ENCODE measurements around the gene PALD1. TPM values are rescaled to one million over a fixed set of nuclear protein-coding genes. Genes with fewer than 3 reads are reported as not detected.

Gene PALD1
- polyA plus RNA-seq, 1 of the 3 experiments (the other 2 are of a cell fraction): 0.16 TPM

GRCh38 chr10:70575874-70576802 lies 97.6 kb downstream of the PALD1 start:
- H3K4me2 ChIP-seq: no peak overlapping the region
- TF ChIP-seq ZBTB33 (IDR thresholded peaks at IDR 0.05; ENCODE audit: borderline replicate concordance, low read depth): no peak
- no peak for TF ChIP-seq SIN3A (IDR thresholded peaks at IDR 0.05; ENCODE audit: borderline replicate concordance, low read depth, low read length)
- TF ChIP-seq GATA2 (CRISPR knock-in tag; IDR thresholded peaks at IDR 0.05): no peak
- no peak for TF ChIP-seq TCF12 (IDR thresholded peaks at IDR 0.05)
- no peak for TF ChIP-seq JUND (IDR thresholded peaks at IDR 0.05)
- no peak for TF ChIP-seq MXI1 (IDR thresholded peaks at IDR 0.05; ENCODE audit: low read depth, low read length)
- no peak for TF ChIP-seq TAF1 (IDR thresholded peaks at IDR 0.05; ENCODE audit: borderline replicate concordance, low read depth, low read length)
- no peak for TF ChIP-seq MEF2A (IDR thresholded peaks at IDR 0.05; ENCODE audit: borderline replicate concordance, low read depth)
- no peak for TF ChIP-seq FOSL2 (IDR thresholded peaks at IDR 0.05; ENCODE audit: borderline replicate concordance, low read depth)
- no peak for TF ChIP-seq TEAD4 (IDR thresholded peaks at IDR 0.05; ENCODE audit: borderline replicate concordance, insufficient read depth)
- TF ChIP-seq ELF1 (IDR thresholded peaks at IDR 0.05): no peak
- no peak for TF ChIP-seq USF1 (IDR thresholded peaks at IDR 0.05; ENCODE audit: borderline replicate concordance, low read depth)
- no peak for TF ChIP-seq EZH2phosphoT487 (IDR thresholded peaks at IDR 0.05; ENCODE audit: borderline replicate concordance, low read depth)
- TF ChIP-seq CTCF (IDR thresholded peaks at IDR 0.05): no peak
- no peak for TF ChIP-seq IRF3 (IDR thresholded peaks at IDR 0.05; ENCODE audit: low read depth, low read length)
- no peak for TF ChIP-seq FOXM1 (IDR thresholded peaks at IDR 0.05; ENCODE audit: low read depth)
- no peak for TF ChIP-seq SMC3 (IDR thresholded peaks at IDR 0.05; ENCODE audit: low read depth, low read length)
- TF ChIP-seq PBX3 (IDR thresholded peaks at IDR 0.05): no peak
- TF ChIP-seq REST (IDR thresholded peaks at IDR 0.05; ENCODE audit: low read depth, low read length): no peak
- TF ChIP-seq MAX (IDR thresholded peaks at IDR 0.05; ENCODE audit: low read depth): no peak
- no peak for TF ChIP-seq RXRA (IDR thresholded peaks at IDR 0.05; ENCODE audit: borderline replicate concordance, low read depth)

More at GRCh38 chr10:70575874-70576802, 97.6 kb downstream of the PALD1 start:
- ChIA-PET CTCF (interaction anchor here (0.8 to 1.6 kb wide), 8 partner anchors 11 to 327 kb away, joined by 3 to 7 read pairs (median 4); no protein-coding TSS in a partner anchor), POLR2A (interaction anchor here (0.6 to 2.3 kb wide), 3 partner anchors 9 to 239 kb away, joined by 4 to 11 read pairs (median 10); no protein-coding TSS in a partner anchor)
- 49% methylated on average over 12 of the region's 12 CpGs for WGBS (ENCODE audit: low lambda C conversion rate)
- DNase-seq: peak; percentile 78
- Histone ChIP-seq H3K27ac (ENCODE audit: low read depth in 2 of 2, low read length in 1 of 2) (peak overlapping the region in 1 of 2 experiments; percentile 84; a peak in 2 of 4 replicates), H3K36me3 (replicated peaks in 1 of 2; ENCODE audit: control insufficient read depth in 1 of 2, insufficient read depth in 2 of 2, low read length in 1 of 2) (no peaks in the 10 kb centered on the region), H2AFZ (ENCODE audit: low read depth) (no peak overlapping the region), H3K27me3 (ENCODE audit: insufficient read depth) (no peaks in the 10 kb centered on the region), H3K9me3 (no peaks in the 10 kb centered on the region), H3K9me2 (no peaks in the 10 kb centered on the region), H3K9ac (no peak overlapping the region), H3F3A (replicated peaks; ENCODE audit: insufficient read depth) (no peaks in the 10 kb centered on the region), H3K79me2 (ENCODE audit: insufficient read depth) (no peaks in the 10 kb centered on the region), H3K4me3 (ENCODE audit: low read depth in 2 of 2, low read length in 1 of 2) (no peak overlapping the region), H4K20me1 (ENCODE audit: insufficient read depth) (no peaks in the 10 kb centered on the region), H3K4me1 (ENCODE audit: control insufficient read depth in 1 of 2, insufficient read depth in 2 of 2, low read depth in 1 of 2, low read length in 1 of 2) (peaks cover 0 to 26% of the 10 kb centered on the region in 2 experiments; a peak in 1 of 4 replicates)

All from SK-N-SH (cell line).